ENCODE measurements around the gene NUDCD3.

The NUDCD3 gene

GRCh38 chr7:44385434-44386138 is 104.9 kb downstream of the NUDCD3 start:
- TF ChIP-seq CTCF (conservative IDR thresholded peaks at IDR 0.05; ENCODE audit: low read length) (no peak), EZH2phosphoT487 (IDR thresholded peaks at IDR 0.05; ENCODE audit: borderline replicate concordance) (no peak)
- Histone ChIP-seq H3K27me3 (ENCODE audit: insufficient read depth, low read length, poor library complexity, severe bottlenecking) (no peaks in the 10 kb centered on the region), H2AFZ (ENCODE audit: low read length) (no peak overlapping the region), H3K9me3 (ENCODE audit: insufficient read depth, low read depth, low read length) (no peaks in the 10 kb centered on the region), H3K4me1 (ENCODE audit: insufficient read depth, low read length, poor library complexity, severe bottlenecking) (no peaks in the 10 kb centered on the region), H3K9me2 (replicated peaks; ENCODE audit: low read depth, low read length) (no peaks in the 10 kb centered on the region), H3F3A (ENCODE audit: low read depth) (no peaks in the 10 kb centered on the region), H3K4me2 (ENCODE audit: low read depth, low read length, poor library complexity, severe bottlenecking) (no peak overlapping the region), H3K79me2 (ENCODE audit: insufficient read depth, low read length) (no peaks in the 10 kb centered on the region), H3K9ac (ENCODE audit: low read depth, low read length, poor library complexity, severe bottlenecking) (no peak overlapping the region), H3K4me3 (ENCODE audit: low read length, poor library complexity, severe bottlenecking) (no peak overlapping the region), H4K20me1 (ENCODE audit: insufficient read depth, low read length, poor library complexity, severe bottlenecking) (no peaks in the 10 kb centered on the region), H3K36me3 (ENCODE audit: insufficient read depth, low read length) (peaks cover 60% of the 10 kb centered on the region; the same call in 1 of the 2 replicates)

- Histone ChIP-seq H3K4me1 (ENCODE audit: insufficient read depth, low read length, poor library complexity, severe bottlenecking) (no peaks in the 10 kb centered on the region), H3K79me2 (ENCODE audit: insufficient read depth, low read length) (no peaks in the 10 kb centered on the region), H3K9ac (ENCODE audit: low read depth, low read length, poor library complexity, severe bottlenecking) (no peak overlapping the region), H3K9me2 (replicated peaks; ENCODE audit: low read depth, low read length) (no peaks in the 10 kb centered on the region), H3K27me3 (ENCODE audit: insufficient read depth, low read length, poor library complexity, severe bottlenecking) (no peaks in the 10 kb centered on the region), H3K4me3 (ENCODE audit: low read length, poor library complexity, severe bottlenecking) (no peak overlapping the region), H3K4me2 (ENCODE audit: low read depth, low read length, poor library complexity, severe bottlenecking) (no peak overlapping the region), H3K36me3 (ENCODE audit: insufficient read depth, low read length) (peaks cover 57% of the 10 kb centered on the region; the same call in 1 of the 2 replicates), H4K20me1 (ENCODE audit: insufficient read depth, low read length, poor library complexity, severe bottlenecking) (no peaks in the 10 kb centered on the region), H3F3A (ENCODE audit: low read depth) (no peaks in the 10 kb centered on the region), H2AFZ (ENCODE audit: low read length) (no peak overlapping the region), H3K9me3 (ENCODE audit: insufficient read depth, low read depth, low read length) (no peaks in the 10 kb centered on the region)
- TF ChIP-seq EZH2phosphoT487 (IDR thresholded peaks at IDR 0.05; ENCODE audit: borderline replicate concordance) (no peak), CTCF (conservative IDR thresholded peaks at IDR 0.05; ENCODE audit: low read length) (no peak)
Observed at GRCh38 chr7:44384586-44385433, 105.6 kb downstream of the NUDCD3 start.

- Histone ChIP-seq H3K4me1 (ENCODE audit: insufficient read depth, low read length, poor library complexity, severe bottlenecking) (no peaks in the 10 kb centered on the region), H3F3A (ENCODE audit: low read depth) (no peaks in the 10 kb centered on the region), H3K36me3 (ENCODE audit: insufficient read depth, low read length) (peaks cover 51% of the 10 kb centered on the region; the same call in 1 of the 2 replicates), H4K20me1 (ENCODE audit: insufficient read depth, low read length, poor library complexity, severe bottlenecking) (no peaks in the 10 kb centered on the region), H3K9me3 (ENCODE audit: insufficient read depth, low read depth, low read length) (no peaks in the 10 kb centered on the region), H3K79me2 (ENCODE audit: insufficient read depth, low read length) (no peaks in the 10 kb centered on the region), H3K4me3 (ENCODE audit: low read length, poor library complexity, severe bottlenecking) (no peak overlapping the region), H3K9me2 (replicated peaks; ENCODE audit: low read depth, low read length) (no peaks in the 10 kb centered on the region), H3K4me2 (ENCODE audit: low read depth, low read length, poor library complexity, severe bottlenecking) (no peak overlapping the region), H2AFZ (ENCODE audit: low read length) (no peak overlapping the region), H3K27me3 (ENCODE audit: insufficient read depth, low read length, poor library complexity, severe bottlenecking) (no peaks in the 10 kb centered on the region), H3K9ac (ENCODE audit: low read depth, low read length, poor library complexity, severe bottlenecking) (no peak overlapping the region)
- TF ChIP-seq EZH2phosphoT487 (IDR thresholded peaks at IDR 0.05; ENCODE audit: borderline replicate concordance) (no peak), CTCF (conservative IDR thresholded peaks at IDR 0.05; ENCODE audit: low read length) (no peak)
Observed at GRCh38 chr7:44383566-44383965, 106.9 kb downstream of the NUDCD3 start.
